Heart right ventricle (tissue), 16 donors: Measurements from ENCODE around the gene DCST1. TPM values are rescaled to one million over a fixed set of nuclear protein-coding genes. Genes with fewer than 3 reads are reported as not detected.

Experiments
- ATAC-seq, 8 donors: fragments of 200-7000 bp; cut with Tn5 transposase; one replicate each; pipeline ENCODE4 v1.9.1; 2020; ENCODE audit warnings: mild to moderate bottlenecking in 8 of 8, moderate library complexity in 8 of 8, moderate number of reproducible peaks in 1 of 8
- DNase-seq, 2 donors: peaks; one replicate each; pipeline ENCODE4 v3.0.0-alpha.2; 2020
- H3K27ac ChIP-seq, 10 donors: fragments of 200-600 bp; sonication (generic) in 2 of 10; one replicate each; pipeline versions ENCODE4 v1.5.0 to v1.8.0; 2020 to 2022; ENCODE audit warnings: mild to moderate bottlenecking in 3 of 10
- H3K27me3 ChIP-seq, 7 donors: fragments of 200-600 bp; one replicate each; pipeline ENCODE4 v1.8.0; 2021 to 2022; ENCODE audit warnings: mild to moderate bottlenecking in 2 of 7
- H3K36me3 ChIP-seq, 9 donors: fragments of 200-600 bp; sonication (generic) in 1 of 9; one replicate each; pipeline versions ENCODE4 v1.5.0 to v1.8.0; 2020 to 2022; ENCODE audit warnings: mild to moderate bottlenecking in 2 of 9
- H3K4me1 ChIP-seq, 9 donors: fragments of 200-600 bp; sonication (generic) in 1 of 9; one replicate each; pipeline versions ENCODE4 v1.5.0 to v1.8.0; 2020 to 2022; ENCODE audit warnings: mild to moderate bottlenecking in 4 of 9
- H3K4me3 ChIP-seq, 10 donors: fragments of 200-600 bp; sonication (generic) in 2 of 10; one replicate each; pipeline versions ENCODE4 v1.5.0 to v1.8.0; 2020 to 2022; ENCODE audit warnings: mild to moderate bottlenecking in 7 of 10, moderate library complexity in 2 of 10
- H3K9me3 ChIP-seq, 11 donors: fragments of 200-600 bp in 10 of 11; sonication (generic) in 2 of 11; one replicate each; pipeline versions ENCODE4 v1.5.0 to v1.8.0; 2013 to 2022; ENCODE audit warnings: mild to moderate bottlenecking in 2 of 11, control low read depth in 1 of 11, moderate library complexity in 1 of 11
- CTCF ChIP-seq, 9 donors: fragments of 200-600 bp; sonication (generic) in 2 of 9; IDR thresholded peaks; one replicate each; pipeline versions ENCODE4 v1.5.0 to v1.8.0; 2021 to 2022; ENCODE audit warnings: antibody characterized with exemption in 9 of 9, mild to moderate bottlenecking in 5 of 9, moderate library complexity in 1 of 9
- WGBS, 2 donors: extraction: QIAGEN DNeasy Blood & Tissue Kit; methylation state at CpG; one replicate each; pipeline ENCODE4 v1.1.7; 2013; ENCODE audit warnings: inconsistent platforms in 1 of 2; 5-methylcytosine and 5-hydroxymethylcytosine counted together
- intact Hi-C, 10 donors: fragments of 100-400 bp; cut with DNase I; formaldehyde crosslinking; loops; one replicate each; pipeline versions ENCODE4 v1.11.1 to v1.14.2; 2022
- polyA plus RNA-seq, 2 donors: library from polyadenylated mRNA; stranded (reverse); fragments of 200-250 nt; gene quantifications; one replicate each; pipeline ENCODE4 v1.2.3, GENCODE V29; 2013
- total RNA-seq, 10 donors: library from RNA; stranded (reverse); fragmentation: NEBNext Ultra II Directional in 3 of 10; extraction: Animal tissue kit (Norgen Biotek cat#: 25700) in 3 of 10; gene quantifications; one replicate each; pipeline versions ENCODE4 v1.2.1 to v1.2.4, GENCODE V29; 2021 to 2023
- donor health status: Arrhythmogenic right ventricular cardiomyopathy.
- donor health status: ischemic (EF 13 %, LVEDD 7.1; RV severe dilation, severe dysfunction).
- donor health status: healthy with polysubstance abuse.
- donor health status: DM: no; HTN: yes; CAD: no.
- donor health status: DM: no; HTN: no; CAD: no.
- donor health status: ischemic (EF 25% LVEDD 6.9; RV normal size, moderate dysfunction).
- donor health status: ischemic (EF 25% LVEDD 5.7; RV mildly dilated, moderate dysfunction).
- donor health status: healthy.
- donor health status: DM: yes; HTN: yes; CAD: no.
- donor health status: Ischemic cardiomyopathy.
- donor health status: ischemic (EF 35%, LVEDD 5.7; RV mildly dilated, moderate dysfunction).
- donor health status: nonischemic (EF 11% LVEDD 7.7; RV severe dilation, severe dysfunction).
- donor health status: DM: yes; HTN: yes; CAD: no.
- donor health status: PGD.
- donor health status: ischemic (EF 29% LVEDD 5.4; RV normal size, mild dysfunction).
- donor health status: nonischemic (EF 23%, LVEDD 6.1; RV moderate dilation, normal function).

The DCST1 gene
- total and polyA plus RNA-seq, 12 donors: 0.29 TPM; not detected in 11

GRCh38 chr1:155077346-155077745 is 43.7 kb downstream of the DCST1 start:
- intact Hi-C loops: no loop called here
- 85 to 91% methylated on average over 3 of the region's 3 CpGs for WGBS, 2 donors
- Histone ChIP-seq H3K27ac (no peak overlapping the region), H3K27me3 (peaks cover 24 to 45% (median 31%) of the 10 kb centered on the region in 7 donors), H3K36me3 (no peaks in the 10 kb centered on the region), H3K4me1 (peaks cover 25 to 41% (median 36%) of the 10 kb centered on the region in 9 donors), H3K4me3 (no peak overlapping the region), H3K9me3 (no peaks in the 10 kb centered on the region)
- ATAC-seq: no peak
- no peak for DNase-seq
- TF ChIP-seq CTCF (IDR thresholded peaks at IDR 0.05): no peak

GRCh38 chr1:155077758-155078445 is 44.3 kb downstream of the DCST1 start:
- ATAC-seq (no peak), DNase-seq (no peak)
- peaks cover 29 to 51% (median 37%) of the 10 kb centered on the region in 7 donors for H3K27me3 ChIP-seq
- intact Hi-C loops: no loop called here
- no peaks in the 10 kb centered on the region for H3K9me3 ChIP-seq
- no peaks in the 10 kb centered on the region for H3K36me3 ChIP-seq
- TF ChIP-seq CTCF (IDR thresholded peaks at IDR 0.05): no peak
- peaks cover 25 to 46% (median 41%) of the 10 kb centered on the region in 9 donors for H3K4me1 ChIP-seq
- no peak overlapping the region for H3K27ac ChIP-seq
- 61 to 64% methylated on average over 4 of the region's 4 CpGs for WGBS, 2 donors
- peak overlapping the region in 1 of 10 donors; percentile 53 for H3K4me3 ChIP-seq

- no peaks in the 10 kb centered on the region for H3K9me3 ChIP-seq
- H3K4me1 ChIP-seq: peaks cover 25 to 52% (median 43%) of the 10 kb centered on the region in 9 donors
- intact Hi-C loops: no loop called here
- peak in 1 of 9 donors; percentile 10 for TF ChIP-seq CTCF (IDR thresholded peaks at IDR 0.05)
- H3K27me3 ChIP-seq: peaks cover 37 to 58% (median 44%) of the 10 kb centered on the region in 7 donors
- WGBS, 2 donors: 1% methylated on average over 51 to 59 of the region's 59 CpGs
- no peaks in the 10 kb centered on the region for H3K36me3 ChIP-seq
- DNase-seq (peak; percentile 74 to 83), ATAC-seq (peak; percentile 63 to 90 (median 82))
- peak within 1 kb of the TSS in 9 of 10 donors; percentile 37 to 58 (median 49) for H3K4me3 ChIP-seq
- H3K27ac ChIP-seq: no peak within 1 kb of the TSS
These were observed 45.0 kb downstream of the DCST1 start, which contains the start of gene EFNA3 for GRCh38 chr1:155078469-155079209. Gene EFNA3 (plus strand): TSS chr1:155078837. CDS start chr1:155078942, 105 bp downstream.

- no peak for TF ChIP-seq CTCF (IDR thresholded peaks at IDR 0.05)
- peaks cover 25 to 56% (median 45%) of the 10 kb centered on the region in 9 donors for H3K4me1 ChIP-seq
- no peak for DNase-seq
- H3K4me3 ChIP-seq: peak overlapping the region in 9 of 10 donors; percentile 37 to 58 (median 49)
- 4 to 5% methylated on average over 10 of the region's 10 CpGs for WGBS, 2 donors
- H3K36me3 ChIP-seq: no peaks in the 10 kb centered on the region
- intact Hi-C loops: no loop called here
- peak in 2 of 8 donors; percentile 1 to 4 for ATAC-seq
- no peak overlapping the region for H3K27ac ChIP-seq
- H3K9me3 ChIP-seq: no peaks in the 10 kb centered on the region
- H3K27me3 ChIP-seq: peaks cover 39 to 63% (median 49%) of the 10 kb centered on the region in 7 donors
These were observed 45.5 kb downstream of the DCST1 start for GRCh38 chr1:155079210-155079486.
